ENCODE data around the gene SYPL1. TPM values are rescaled to one million over a fixed set of nuclear protein-coding genes. Genes with fewer than 3 reads are reported as not detected.

SYPL1 gene
- polyA plus RNA-seq, 6 donors from 2014 or later = 234 to 353 (median 246) TPM

DNA sequence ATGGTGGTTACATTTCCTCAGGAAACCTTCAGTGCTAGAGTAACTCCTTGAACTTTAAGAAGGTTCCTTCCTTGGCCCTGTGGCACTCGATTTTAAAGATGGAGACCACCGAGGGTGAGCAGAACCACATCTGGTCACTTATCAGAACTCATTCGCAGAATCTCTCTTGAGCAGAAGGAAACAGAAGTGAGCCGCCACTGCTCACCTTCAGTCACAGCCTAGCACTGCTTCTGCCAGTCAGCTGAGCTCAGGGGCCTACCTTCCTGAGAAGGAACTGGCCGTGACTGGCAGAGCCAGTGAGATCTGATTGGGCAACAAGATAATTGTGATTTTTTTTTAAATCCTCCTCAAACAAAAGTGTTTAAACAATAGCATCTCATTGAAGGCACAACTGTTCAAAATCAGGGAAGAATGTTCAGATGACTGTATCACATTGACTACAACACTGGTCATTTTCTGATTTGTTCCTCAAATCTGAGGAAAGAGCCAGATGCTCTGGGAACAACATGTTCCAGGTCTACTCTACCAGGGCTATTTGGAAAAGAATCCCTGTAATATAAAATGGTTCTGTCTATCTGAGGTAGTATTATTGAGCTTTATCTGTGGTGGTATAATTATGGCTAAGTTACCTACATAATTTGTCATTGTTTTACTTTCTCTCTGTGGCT, 2.7 kb upstream of the SYPL1 start:
- H3K4me1 Mint-ChIP-seq = peaks cover 51 to 64% (median 62%) of the 10 kb centered on the region in 3 donors
- ATAC-seq (ENCODE audit: low read depth in 2 of 2) = peak; percentile 16 to 18
- DNase-seq = peak; percentile 51
- peak overlapping the region; percentile 90 to 98 (median 96) for H3K27ac Mint-ChIP-seq
- no peaks in the 10 kb centered on the region for H3K36me3 Mint-ChIP-seq
- no peaks in the 10 kb centered on the region for H3K27me3 Mint-ChIP-seq
- peak overlapping the region; percentile 55 to 98 (median 77) for H3K4me3 Mint-ChIP-seq
- no peaks in the 10 kb centered on the region for H3K9me3 Mint-ChIP-seq

DNA sequence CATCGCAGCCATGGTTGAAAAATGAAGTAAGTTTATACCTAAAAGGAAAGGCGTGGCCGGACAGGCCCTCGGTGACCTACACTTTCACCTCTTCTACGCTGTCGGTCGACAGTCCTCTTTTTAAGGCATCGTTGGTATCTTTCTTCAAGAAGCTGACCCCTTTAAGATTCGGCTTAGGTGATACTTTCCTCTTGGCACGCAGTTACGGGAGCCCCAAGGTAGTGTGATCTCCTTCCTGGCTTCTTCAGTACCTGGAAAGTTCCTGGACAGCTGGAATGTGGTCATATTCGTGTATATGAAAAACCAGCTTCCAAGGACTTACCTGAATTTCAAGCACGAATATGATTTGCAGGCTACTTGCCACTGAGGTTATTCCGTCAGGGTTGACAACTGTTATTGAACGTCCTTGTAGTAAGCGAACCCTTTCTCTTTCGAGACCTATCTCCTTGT, 885 bp upstream of the SYPL1 start:
- ATAC-seq (ENCODE audit: low read depth in 2 of 2) (no peak), DNase-seq (no peak)
- Mint-ChIP-seq H3K9me3 (no peaks in the 10 kb centered on the region), H3K27me3 (no peaks in the 10 kb centered on the region), H3K4me1 (peaks cover 64 to 76% (median 74%) of the 10 kb centered on the region in 3 donors), H3K4me3 (peak overlapping the region; percentile 79 to 98 (median 94)), H3K36me3 (no peaks in the 10 kb centered on the region), H3K27ac (peak overlapping the region; percentile 94 to 99 (median 98))

DNA sequence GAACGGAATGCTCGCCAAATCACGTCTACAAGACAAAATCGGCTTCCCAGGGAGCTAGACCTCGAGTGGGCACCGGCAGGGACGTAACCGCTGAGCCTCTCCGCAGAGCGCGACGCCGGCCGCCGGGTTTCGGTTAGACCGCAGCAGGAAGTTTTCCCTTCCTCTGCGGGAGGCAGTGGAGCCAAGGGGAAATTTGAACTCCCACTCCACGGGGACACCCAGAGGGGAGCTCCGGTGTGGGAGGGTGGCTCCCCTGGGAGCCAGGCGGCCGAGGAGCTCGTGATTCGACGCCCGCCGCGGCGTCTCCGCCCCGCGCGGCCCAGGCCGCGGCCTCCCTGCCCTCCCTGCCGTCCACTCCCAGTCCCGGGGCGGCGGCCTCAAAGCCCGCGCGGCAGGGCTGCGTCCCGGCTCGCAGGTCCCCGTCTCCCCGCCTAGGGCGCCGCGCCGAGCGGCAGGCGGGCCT, 426 bp downstream of the SYPL1 start:
- H3K4me1 Mint-ChIP-seq = peaks cover 51 to 73% (median 68%) of the 10 kb centered on the region in 3 donors
- peak overlapping the region; percentile 85 to 98 (median 96) for H3K27ac Mint-ChIP-seq
- no peaks in the 10 kb centered on the region for H3K27me3 Mint-ChIP-seq
- ATAC-seq (ENCODE audit: low read depth in 2 of 2) (peak; percentile 22 to 24), DNase-seq (no peak)
- no peaks in the 10 kb centered on the region for H3K36me3 Mint-ChIP-seq
- peak overlapping the region; percentile 79 to 98 (median 94) for H3K4me3 Mint-ChIP-seq
- H3K9me3 Mint-ChIP-seq = no peaks in the 10 kb centered on the region

DNA sequence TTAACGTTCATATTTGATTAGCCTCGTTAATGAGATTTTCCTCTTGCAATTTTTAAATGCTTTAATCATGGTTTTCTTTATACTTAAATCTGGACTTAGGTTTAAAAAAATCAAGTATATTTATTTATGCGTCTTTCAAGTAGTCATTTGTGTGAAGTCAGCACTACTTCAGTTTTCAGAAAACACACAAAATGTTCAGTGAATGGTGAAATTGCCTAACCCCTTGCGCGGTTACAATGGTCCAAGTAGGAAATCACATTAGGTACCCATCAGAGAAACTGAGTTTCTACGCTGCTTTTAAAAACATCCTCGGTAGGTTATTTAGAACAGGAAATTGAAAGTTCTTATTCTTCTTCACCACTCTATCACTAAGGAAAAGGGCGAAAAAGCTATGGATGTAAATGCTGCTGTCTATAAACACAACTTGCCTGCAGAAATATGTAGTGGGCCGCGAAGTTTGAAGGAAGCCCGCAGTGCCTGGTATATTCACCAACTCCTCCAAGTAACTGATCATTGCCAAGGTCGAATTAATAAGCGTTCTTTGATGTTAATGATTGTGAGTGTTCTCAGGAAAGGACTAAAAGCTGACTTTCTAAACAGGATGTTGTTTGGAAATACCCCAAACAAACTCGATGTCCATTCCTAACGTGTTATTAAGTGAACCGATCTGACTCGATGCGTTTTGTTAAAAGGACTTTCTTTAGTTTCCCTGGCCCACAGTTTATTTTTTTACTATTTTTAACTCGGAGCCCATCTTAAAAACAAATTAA, 1.0 kb downstream of the SYPL1 start:
- Mint-ChIP-seq H3K27ac (peak overlapping the region; percentile 85 to 98 (median 94)), H3K4me3 (peak overlapping the region; percentile 79 to 98 (median 90)), H3K9me3 (no peaks in the 10 kb centered on the region), H3K4me1 (peaks cover 45 to 73% (median 68%) of the 10 kb centered on the region in 3 donors), H3K27me3 (no peaks in the 10 kb centered on the region), H3K36me3 (no peaks in the 10 kb centered on the region)
- DNase-seq = no peak
- no peak for ATAC-seq (ENCODE audit: low read depth in 2 of 2)

DNA sequence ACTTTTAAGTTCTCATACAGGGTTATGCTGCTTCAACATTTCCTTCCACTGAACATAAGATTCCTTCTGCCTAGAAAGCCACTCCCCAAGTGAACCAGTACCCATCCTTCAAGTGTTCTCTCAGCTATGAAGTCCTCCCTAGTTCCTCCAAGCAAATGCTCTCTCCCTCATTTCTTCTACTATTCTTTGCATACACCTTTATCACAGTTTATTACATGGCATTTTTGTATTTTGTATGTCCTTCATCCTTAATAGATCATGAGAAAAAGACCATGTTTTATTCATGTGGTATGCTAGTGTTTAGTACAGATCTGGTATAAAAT, 1.9 kb downstream of the SYPL1 start:
- peaks cover 47 to 76% (median 72%) of the 10 kb centered on the region in 3 donors for H3K4me1 Mint-ChIP-seq
- ATAC-seq (ENCODE audit: low read depth in 2 of 2) = no peak

DNA sequence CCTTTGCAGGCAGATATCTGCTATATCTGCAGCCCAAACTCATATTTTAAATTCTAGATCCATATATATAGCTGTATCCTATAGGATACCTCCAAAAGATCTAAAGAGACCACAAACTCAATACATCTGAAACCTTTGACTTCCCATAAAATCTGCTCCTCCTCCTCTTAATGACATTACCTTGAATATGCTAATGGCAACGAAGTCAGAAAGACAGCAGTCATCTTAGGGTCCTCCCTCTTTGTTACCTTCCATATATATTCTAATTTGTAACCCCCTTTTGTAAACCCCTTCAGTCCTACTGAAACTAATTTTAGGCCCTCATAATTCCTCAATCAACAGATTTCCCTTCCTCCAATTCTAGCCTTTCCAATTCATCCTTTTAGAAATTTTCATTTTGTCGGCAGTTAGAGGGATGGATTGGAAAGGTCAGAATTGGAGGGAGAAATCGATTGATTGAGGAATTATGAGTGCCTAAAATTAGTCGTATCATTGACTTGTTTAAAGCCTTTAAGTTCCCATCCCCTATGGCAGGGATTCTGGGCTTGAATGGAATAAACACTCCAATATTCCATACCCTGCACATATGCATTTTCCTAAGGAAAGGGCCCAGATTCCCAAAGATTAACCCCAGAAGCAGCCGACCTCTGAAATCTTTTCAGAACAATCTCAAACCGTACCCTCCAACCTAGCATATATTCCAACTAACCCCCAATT, 2.4 kb downstream of the SYPL1 start:
- H3K27me3 Mint-ChIP-seq = no peaks in the 10 kb centered on the region
- DNase-seq = no peak
- peak overlapping the region; percentile 79 to 98 (median 90) for H3K4me3 Mint-ChIP-seq
- H3K9me3 Mint-ChIP-seq = no peaks in the 10 kb centered on the region
- H3K27ac Mint-ChIP-seq = peak overlapping the region; percentile 81 to 94 (median 92)
- H3K36me3 Mint-ChIP-seq = peaks cover 0 to 4% of the 10 kb centered on the region in 2 donors
- ATAC-seq (ENCODE audit: low read depth in 2 of 2) = no peak
- peaks cover 47 to 76% (median 73%) of the 10 kb centered on the region in 3 donors for H3K4me1 Mint-ChIP-seq

More for the DNA sequence above, 1.9 kb downstream of the SYPL1 start:
- Mint-ChIP-seq H3K27me3 (no peaks in the 10 kb centered on the region), H3K27ac (peak overlapping the region; percentile 77 to 94 (median 91)), H3K9me3 (no peaks in the 10 kb centered on the region), H3K36me3 (peaks cover 0 to 4% of the 10 kb centered on the region in 2 donors), H3K4me3 (peak overlapping the region; percentile 79 to 98 (median 90))
- DNase-seq = no peak

DNA sequence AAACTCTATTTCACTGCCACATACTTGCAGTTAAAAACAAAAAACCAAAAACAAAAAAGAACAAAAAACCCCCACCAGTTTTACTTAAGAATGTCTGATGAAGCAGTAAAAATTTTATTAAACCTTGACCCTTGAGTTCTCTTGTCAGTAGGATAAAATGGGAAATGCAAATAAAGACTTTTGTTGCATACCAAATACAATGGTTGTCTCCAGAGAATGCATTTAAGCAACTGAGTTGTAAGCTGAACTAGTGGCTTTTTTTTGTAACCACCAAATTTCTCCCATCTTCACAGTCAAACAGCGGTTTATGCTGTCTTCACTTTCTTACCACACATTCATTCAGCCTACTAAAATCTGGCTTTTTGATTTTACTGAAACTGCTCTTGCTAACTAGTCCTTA, 3.1 kb downstream of the SYPL1 start:
- ATAC-seq (ENCODE audit: low read depth in 2 of 2) (no peak), DNase-seq (no peak)
- H3K4me1 Mint-ChIP-seq = peaks cover 44 to 73% (median 69%) of the 10 kb centered on the region in 3 donors
- H3K4me3 Mint-ChIP-seq = peak overlapping the region; percentile 66 to 98 (median 80)
- no peaks in the 10 kb centered on the region for H3K27me3 Mint-ChIP-seq
- H3K9me3 Mint-ChIP-seq = no peaks in the 10 kb centered on the region
- peak overlapping the region in 5 of 6 donors; percentile 70 to 94 (median 92) for H3K27ac Mint-ChIP-seq
- peaks cover 0 to 4% of the 10 kb centered on the region in 2 donors for H3K36me3 Mint-ChIP-seq

DNA sequence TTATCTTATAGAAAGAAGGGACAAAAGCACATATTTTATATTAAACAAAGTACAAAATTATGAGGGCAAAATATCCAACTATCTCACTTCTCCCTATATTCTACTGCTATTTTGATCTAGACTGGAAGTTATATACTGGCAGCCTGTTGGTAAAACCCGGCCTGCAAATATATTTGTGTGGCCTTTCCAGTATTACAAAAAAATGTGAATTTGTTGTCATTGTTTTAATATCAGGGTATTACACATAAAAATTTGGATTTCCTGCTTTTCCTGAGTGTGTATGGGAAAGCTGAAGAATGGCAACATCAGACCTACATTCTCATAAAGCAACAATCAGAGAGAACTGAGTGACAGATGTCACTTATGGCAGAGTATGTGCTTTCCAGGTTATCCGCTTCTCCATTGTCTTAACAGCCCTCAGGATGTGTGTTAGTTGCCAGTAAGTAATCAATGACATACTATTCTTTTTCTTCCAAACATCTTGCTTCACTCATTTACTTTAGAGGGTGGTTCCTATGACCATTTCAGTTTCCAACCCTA, 7.3 kb downstream of the SYPL1 start:
- no peaks in the 10 kb centered on the region for H3K9me3 Mint-ChIP-seq
- H3K27me3 Mint-ChIP-seq = no peaks in the 10 kb centered on the region
- H3K36me3 Mint-ChIP-seq = peaks cover 7 to 9% of the 10 kb centered on the region in 2 donors
- ATAC-seq (ENCODE audit: low read depth in 2 of 2) (no peak), DNase-seq (no peak)
- H3K4me1 Mint-ChIP-seq = peaks cover 60 to 93% (median 83%) of the 10 kb centered on the region in 3 donors
- H3K27ac Mint-ChIP-seq = peak overlapping the region; percentile 30 to 90 (median 82)
- H3K4me3 Mint-ChIP-seq = peak overlapping the region; percentile 10 to 91 (median 55)

DNA sequence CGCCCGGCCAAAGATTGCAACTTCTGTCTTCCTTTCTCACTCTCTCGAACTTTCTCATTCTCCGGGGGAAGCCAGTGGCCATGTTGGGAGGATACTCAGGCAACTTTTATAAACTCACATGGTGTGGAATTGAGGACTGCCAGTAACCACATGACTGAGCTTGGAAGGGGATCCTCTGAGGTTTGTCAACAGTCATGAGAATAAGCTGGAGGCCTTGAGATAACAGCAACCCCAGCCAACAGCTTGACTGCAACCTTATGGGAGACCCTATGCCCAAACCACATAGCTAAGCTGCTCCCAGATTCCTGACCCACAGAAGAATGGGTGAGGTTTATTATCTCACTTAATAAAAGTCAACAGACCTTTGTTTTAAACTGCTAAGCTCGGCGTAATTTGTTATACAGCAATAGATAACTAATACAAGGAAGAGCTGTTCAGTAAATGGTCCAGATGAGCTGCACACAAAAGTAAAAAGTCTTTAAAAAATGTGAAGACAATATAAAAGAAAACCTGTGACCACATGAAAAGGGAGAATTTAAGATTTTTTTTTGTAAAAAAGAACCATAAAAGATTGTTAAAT, 9.6 kb downstream of the SYPL1 start:
- Mint-ChIP-seq H3K4me3 (peak overlapping the region; percentile 12 to 75 (median 50)), H3K27ac (peak overlapping the region; percentile 14 to 95 (median 80)), H3K27me3 (no peaks in the 10 kb centered on the region), H3K4me1 (peaks cover 53 to 89% (median 78%) of the 10 kb centered on the region in 3 donors), H3K9me3 (no peaks in the 10 kb centered on the region), H3K36me3 (peaks cover 7 to 9% of the 10 kb centered on the region in 2 donors)
- DNase-seq = no peak
- ATAC-seq (ENCODE audit: low read depth in 2 of 2) = no peak

DNA sequence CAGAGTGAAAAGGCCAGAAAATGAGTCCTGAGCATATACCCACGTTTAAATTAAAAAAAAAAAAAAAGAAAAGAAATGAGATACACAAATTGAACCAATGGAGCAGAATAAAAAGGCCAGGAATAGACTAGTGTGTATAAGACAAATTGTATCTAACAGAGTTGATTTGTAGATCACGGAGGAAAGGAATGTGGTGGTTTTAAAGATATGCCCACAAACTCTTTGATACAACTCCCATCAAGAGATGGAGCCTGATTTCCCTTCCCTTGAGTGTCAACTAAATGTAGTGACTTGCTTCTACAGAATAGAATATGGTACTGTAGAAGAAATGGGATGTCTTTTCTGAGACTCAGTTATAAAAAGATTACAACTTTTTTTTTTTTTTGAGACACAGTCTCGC, 10.4 kb downstream of the SYPL1 start:
- Mint-ChIP-seq H3K4me1 (peaks cover 53 to 82% (median 73%) of the 10 kb centered on the region in 3 donors), H3K9me3 (no peaks in the 10 kb centered on the region), H3K36me3 (peaks cover 7 to 9% of the 10 kb centered on the region in 2 donors), H3K4me3 (peak overlapping the region in 4 of 8 donors; percentile 49 to 75 (median 70)), H3K27ac (peak overlapping the region; percentile 14 to 95 (median 68)), H3K27me3 (no peaks in the 10 kb centered on the region)
- ATAC-seq (ENCODE audit: low read depth in 2 of 2) = no peak
- DNase-seq = no peak

DNA sequence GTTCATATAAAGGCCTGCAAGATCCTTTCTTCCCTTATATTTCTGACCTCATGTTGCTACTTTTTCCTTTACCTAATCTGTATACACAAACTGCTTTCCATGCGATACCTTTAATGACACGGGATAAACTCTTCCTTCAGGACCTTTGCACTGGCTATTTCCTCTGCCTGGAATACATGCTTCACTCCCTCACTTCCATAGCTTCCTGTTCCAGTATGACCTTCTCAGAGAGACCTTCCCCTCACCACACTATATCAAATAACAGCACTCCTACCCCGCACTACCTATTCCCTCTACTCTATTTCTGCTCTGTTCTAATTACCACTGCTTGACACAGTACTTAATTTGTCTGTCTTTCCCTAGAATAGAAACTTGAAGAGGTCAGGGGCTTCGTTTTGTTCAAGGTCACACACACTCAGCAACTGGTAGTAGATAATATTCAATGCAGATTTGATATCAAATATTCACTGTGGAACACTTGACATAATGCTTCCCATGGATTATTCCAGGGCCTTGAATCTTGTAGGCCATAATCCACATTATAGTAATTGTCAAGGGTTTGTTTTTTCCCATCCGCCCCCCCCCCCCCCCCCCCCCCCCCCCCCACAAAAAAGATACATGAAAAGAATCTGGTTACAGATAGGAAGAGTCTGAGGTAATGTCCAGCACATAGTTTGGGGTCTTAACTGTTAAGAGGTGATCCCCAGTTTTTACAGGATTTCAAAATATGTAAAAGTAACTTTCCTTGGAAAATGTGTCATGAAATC, 11.1 kb downstream of the SYPL1 start:
- ATAC-seq (ENCODE audit: low read depth in 2 of 2) = no peak
- peak overlapping the region in 6 of 8 donors; percentile 10 to 62 (median 39) for H3K4me3 Mint-ChIP-seq
- peaks cover 53 to 76% (median 68%) of the 10 kb centered on the region in 3 donors for H3K4me1 Mint-ChIP-seq
- H3K27me3 Mint-ChIP-seq = no peaks in the 10 kb centered on the region
- no peak for DNase-seq
- no peaks in the 10 kb centered on the region for H3K9me3 Mint-ChIP-seq
- peak overlapping the region; percentile 31 to 85 (median 61) for H3K27ac Mint-ChIP-seq
- peaks cover 7 to 9% of the 10 kb centered on the region in 2 donors for H3K36me3 Mint-ChIP-seq

DNA sequence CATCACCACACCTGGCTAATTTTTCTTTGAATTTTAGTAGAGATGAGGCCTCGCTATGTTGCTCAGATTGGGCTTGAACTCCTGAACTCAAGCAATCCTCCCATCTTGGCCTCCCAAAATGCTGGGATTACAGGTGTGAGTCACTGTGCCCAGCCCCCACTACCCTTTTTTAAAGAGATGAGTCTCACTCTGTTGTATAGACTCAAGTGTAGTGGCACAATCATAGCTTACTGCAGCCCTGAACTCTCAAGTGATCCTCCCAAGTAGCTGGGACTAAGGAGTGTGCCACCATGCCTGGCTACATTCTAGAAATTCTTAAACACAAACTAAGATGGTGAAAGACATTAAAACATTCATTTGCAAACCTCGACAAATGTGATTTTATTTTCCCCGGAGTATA, 12.6 kb downstream of the SYPL1 start:
- peaks cover 44 to 66% (median 58%) of the 10 kb centered on the region in 3 donors for H3K4me1 Mint-ChIP-seq
- DNase-seq (no peak), ATAC-seq (ENCODE audit: low read depth in 2 of 2) (no peak)
- H3K9me3 Mint-ChIP-seq = no peaks in the 10 kb centered on the region
- peak overlapping the region in 5 of 8 donors; percentile 33 to 79 (median 50) for H3K4me3 Mint-ChIP-seq
- H3K27me3 Mint-ChIP-seq = no peaks in the 10 kb centered on the region
- peak overlapping the region; percentile 26 to 88 (median 73) for H3K27ac Mint-ChIP-seq
- H3K36me3 Mint-ChIP-seq = peaks cover 5 to 7% of the 10 kb centered on the region in 2 donors
